Activated T-helper 17 cell treated with anti-CD3 and anti-CD28 coated beads, Interleukin-2, amount 50 U/mL, for 72 hours (primary cell): ENCODE results near the gene DNAH1. TPM values are rescaled to one million over a fixed set of nuclear protein-coding genes. Genes with fewer than 3 reads are reported as not detected.

Source experiments
- ATAC-seq: fragments of 150-1000 bp; cut with Tn5 transposase; replicated peaks from 2 replicates; pipeline ENCODE4 v1.10.0; 2021; ENCODE audit warnings: mild to moderate bottlenecking, moderate library complexity
- H3K27ac Mint-ChIP-seq: one replicate; pipeline ENCODE4 v1.8.0; 2022; ENCODE audit warnings: mixed read lengths
- H3K27me3 Mint-ChIP-seq: one replicate; pipeline ENCODE4 v1.8.0; 2022; ENCODE audit warnings: mixed read lengths
- H3K36me3 Mint-ChIP-seq: one replicate; pipeline ENCODE4 v1.8.0; 2022; ENCODE audit warnings: low read depth, mild to moderate bottlenecking, mixed read lengths
- H3K4me1 Mint-ChIP-seq: one replicate; pipeline ENCODE4 v1.8.0; 2022; ENCODE audit warnings: mixed read lengths
- H3K4me3 Mint-ChIP-seq: one replicate; pipeline ENCODE4 v1.8.0; 2022; ENCODE audit warnings: mild to moderate bottlenecking, mixed read lengths
- H3K9me3 Mint-ChIP-seq: one replicate; pipeline ENCODE4 v1.8.0; 2022; ENCODE audit warnings: mixed read lengths
- total RNA-seq, 2 donors: library from RNA; stranded (reverse); gene quantifications; one replicate each; pipeline ENCODE4 v1.2.3, GENCODE V29; 2022

DNAH1 gene
- total RNA-seq, 2 donors from 2014 or later = 17.2 to 26.5 TPM

GRCh38 chr3:52313774-52314188, 2.3 kb upstream of the DNAH1 start:
- ATAC-seq = peak; percentile 69
- Mint-ChIP-seq H3K27ac (peak overlapping the region; percentile 84), H3K4me3 (no peak overlapping the region), H3K4me1 (peaks cover 26% of the 10 kb centered on the region), H3K27me3 (no peaks in the 10 kb centered on the region), H3K9me3 (no peaks in the 10 kb centered on the region), H3K36me3 (no peaks in the 10 kb centered on the region)

GRCh38 chr3:52314489-52314888, 1.6 kb upstream of the DNAH1 start:
- Mint-ChIP-seq H3K9me3 (no peaks in the 10 kb centered on the region), H3K4me3 (no peak overlapping the region), H3K27me3 (no peaks in the 10 kb centered on the region), H3K36me3 (no peaks in the 10 kb centered on the region), H3K4me1 (peaks cover 26% of the 10 kb centered on the region), H3K27ac (peak overlapping the region; percentile 84)
- ATAC-seq = no peak

GRCh38 chr3:52315006-52315405, 1.1 kb upstream of the DNAH1 start:
- H3K36me3 Mint-ChIP-seq = no peaks in the 10 kb centered on the region
- H3K27me3 Mint-ChIP-seq = no peaks in the 10 kb centered on the region
- no peak overlapping the region for H3K4me3 Mint-ChIP-seq
- peak overlapping the region; percentile 84 for H3K27ac Mint-ChIP-seq
- ATAC-seq = no peak
- peaks cover 23% of the 10 kb centered on the region for H3K4me1 Mint-ChIP-seq
- no peaks in the 10 kb centered on the region for H3K9me3 Mint-ChIP-seq

GRCh38 chr3:52317208-52318000, 1.3 kb downstream of the DNAH1 start:
- Mint-ChIP-seq H3K9me3 (no peaks in the 10 kb centered on the region), H3K27me3 (no peaks in the 10 kb centered on the region), H3K4me3 (peak overlapping the region; percentile 63), H3K27ac (peak overlapping the region; percentile 77), H3K36me3 (no peaks in the 10 kb centered on the region), H3K4me1 (peaks cover 14% of the 10 kb centered on the region)
- peak; percentile 91 for ATAC-seq

GRCh38 chr3:52318186-52318816, 2.2 kb downstream of the DNAH1 start:
- Mint-ChIP-seq H3K9me3 (no peaks in the 10 kb centered on the region), H3K27ac (no peak overlapping the region), H3K4me3 (no peak overlapping the region), H3K27me3 (no peaks in the 10 kb centered on the region), H3K36me3 (no peaks in the 10 kb centered on the region), H3K4me1 (peaks cover 10% of the 10 kb centered on the region)
- ATAC-seq = no peak

- Mint-ChIP-seq H3K4me1 (peaks cover 9% of the 10 kb centered on the region), H3K27ac (no peak overlapping the region), H3K27me3 (no peaks in the 10 kb centered on the region), H3K4me3 (no peak overlapping the region), H3K9me3 (no peaks in the 10 kb centered on the region), H3K36me3 (no peaks in the 10 kb centered on the region)
- ATAC-seq = no peak
These were observed 3.9 kb downstream of the DNAH1 start for GRCh38 chr3:52319921-52320595.

GRCh38 chr3:52321481-52321880, 5.4 kb downstream of the DNAH1 start:
- ATAC-seq = no peak
- Mint-ChIP-seq H3K9me3 (no peaks in the 10 kb centered on the region), H3K27ac (no peak overlapping the region), H3K27me3 (no peaks in the 10 kb centered on the region), H3K36me3 (no peaks in the 10 kb centered on the region), H3K4me1 (peaks cover 9% of the 10 kb centered on the region), H3K4me3 (no peak overlapping the region)

- Mint-ChIP-seq H3K27me3 (no peaks in the 10 kb centered on the region), H3K4me3 (no peak overlapping the region), H3K36me3 (no peaks in the 10 kb centered on the region), H3K9me3 (no peaks in the 10 kb centered on the region), H3K27ac (peak overlapping the region; percentile 24), H3K4me1 (peaks cover 3% of the 10 kb centered on the region)
- ATAC-seq = no peak
These were observed 6.3 kb downstream of the DNAH1 start for GRCh38 chr3:52322466-52322865.

GRCh38 chr3:52323526-52324295, 7.6 kb downstream of the DNAH1 start:
- no peak for ATAC-seq
- H3K27ac Mint-ChIP-seq = peak overlapping the region; percentile 24
- H3K27me3 Mint-ChIP-seq = no peaks in the 10 kb centered on the region
- H3K4me3 Mint-ChIP-seq = no peak overlapping the region
- no peaks in the 10 kb centered on the region for H3K36me3 Mint-ChIP-seq
- no peaks in the 10 kb centered on the region for H3K4me1 Mint-ChIP-seq
- H3K9me3 Mint-ChIP-seq = no peaks in the 10 kb centered on the region

- H3K4me3 Mint-ChIP-seq = no peak overlapping the region
These were observed 8.6 kb downstream of the DNAH1 start for GRCh38 chr3:52324676-52325075.

GRCh38 chr3:52325686-52326085, 9.6 kb downstream of the DNAH1 start:
- no peak overlapping the region for H3K4me3 Mint-ChIP-seq
- no peaks in the 10 kb centered on the region for H3K27me3 Mint-ChIP-seq
- H3K4me1 Mint-ChIP-seq = no peaks in the 10 kb centered on the region
- no peak overlapping the region for H3K27ac Mint-ChIP-seq
- no peaks in the 10 kb centered on the region for H3K9me3 Mint-ChIP-seq
- H3K36me3 Mint-ChIP-seq = no peaks in the 10 kb centered on the region
- ATAC-seq = no peak

More at GRCh38 chr3:52324676-52325075, 8.6 kb downstream of the DNAH1 start:
- H3K36me3 Mint-ChIP-seq = no peaks in the 10 kb centered on the region
- no peak overlapping the region for H3K27ac Mint-ChIP-seq
- H3K4me1 Mint-ChIP-seq = no peaks in the 10 kb centered on the region
- H3K9me3 Mint-ChIP-seq = no peaks in the 10 kb centered on the region
- no peak for ATAC-seq
- H3K27me3 Mint-ChIP-seq = no peaks in the 10 kb centered on the region

- ATAC-seq = no peak
- H3K27me3 Mint-ChIP-seq = no peaks in the 10 kb centered on the region
- H3K36me3 Mint-ChIP-seq = peaks cover under 1% of the 10 kb centered on the region
- no peak overlapping the region for H3K27ac Mint-ChIP-seq
- H3K4me3 Mint-ChIP-seq = no peak overlapping the region
- no peaks in the 10 kb centered on the region for H3K4me1 Mint-ChIP-seq
- H3K9me3 Mint-ChIP-seq = no peaks in the 10 kb centered on the region
These were observed 10.9 kb downstream of the DNAH1 start for GRCh38 chr3:52326976-52327375.

GRCh38 chr3:52327486-52328290, 11.6 kb downstream of the DNAH1 start:
- no peak for ATAC-seq
- no peaks in the 10 kb centered on the region for H3K4me1 Mint-ChIP-seq
- no peaks in the 10 kb centered on the region for H3K9me3 Mint-ChIP-seq
- H3K4me3 Mint-ChIP-seq = no peak overlapping the region
- H3K27ac Mint-ChIP-seq = peak overlapping the region; percentile 8
- peaks cover 8% of the 10 kb centered on the region for H3K36me3 Mint-ChIP-seq
- no peaks in the 10 kb centered on the region for H3K27me3 Mint-ChIP-seq
